HCT116 (cell line): ENCODE data around the gene TAPBPL. TPM values are rescaled to one million over a fixed set of nuclear protein-coding genes. Genes with fewer than 3 reads are reported as not detected.
"Not testable (repeated sequence)": the region's sequence is repeated elsewhere in the genome, so short reads cannot be mapped to it uniquely, and the experiment has no call there.

Experiments used
- ATAC-seq: fragments of 200-7000 bp; cut with Tn5 transposase; 2 replicates; pipeline ENCODE4 v1.9.1; 2020; ENCODE audit warnings: mild to moderate bottlenecking, moderate library complexity
- BruUV-seq: library from RNA; stranded (reverse); fragments of 400-500 nt; replicated peaks from 2 replicates; lab custom pipeline; 2021; lab: Mats Ljungman, UMichigan
- CTCF ChIA-PET: fragments of 300-600 bp; sonication (Branson Sonifier 250); formaldehyde crosslinking; loops from one replicate; lab custom pipeline; 2021; ENCODE audit warnings: antibody characterized with exemption; lab: Charles Lee
- POLR2A ChIA-PET: fragments of 300-600, 350-600 bp; sonication (Branson Sonifier 250); formaldehyde crosslinking; loops from one replicate; lab custom pipeline; 2021; ENCODE audit warnings: antibody characterized with exemption; lab: Charles Lee
- RAD21 ChIA-PET, 2 experiments: fragments of 300-600 bp; sonication (Branson Sonifier 250); formaldehyde crosslinking; loops; one replicate each; lab custom pipeline; 2023; ENCODE audit warnings: low total read pairs in 2 of 2; ENCODE audit not compliant: uncharacterized antibody in 2 of 2, unreplicated experiment in 2 of 2, low non-redundant PET in 1 of 2; lab: Charles Lee
- DNase-seq: peaks from one replicate; pipeline ENCODE4 v3.0.0-alpha.2; 2010; ENCODE audit warnings: low read depth, low spot score
- H2AFZ ChIP-seq: fragments of 200-600 bp; shearing (Covaris generic), sonication (generic); 2 replicates; pipeline ENCODE4 v1.6.1; 2017; ENCODE audit warnings: low read depth, mixed run types, mixed read lengths, antibody characterized with exemption, low read length; ENCODE audit not compliant: poor library complexity, severe bottlenecking
- H3K27ac ChIP-seq: 2 replicates; pipeline ENCODE4 v1.5.1; 2012; ENCODE audit warnings: low read depth, low read length
- H3K27me3 ChIP-seq: fragments of 200-600 bp; sonication (generic); 2 replicates; pipeline ENCODE4 v1.6.1; 2016; ENCODE audit warnings: mixed run types, low read length, mixed read lengths; ENCODE audit not compliant: insufficient read depth
- H3K36me3 ChIP-seq, 2 experiments: fragments of 200-500 bp in 1 of 2; fragments of 200-600 bp in 1 of 2; sonication (Bioruptor generic) in 1 of 2; sonication (generic) in 1 of 2; 2 replicates each; pipeline versions ENCODE4 v1.5.1 to v1.6.1; 2014 to 2016; ENCODE audit warnings: low read length in 2 of 2, inconsistent platforms in 1 of 2, mixed read lengths in 1 of 2, mixed run types in 1 of 2; ENCODE audit not compliant: insufficient read depth in 2 of 2, control insufficient read depth in 1 of 2
- H3K4me1 ChIP-seq, 2 experiments: fragments of 200-600 bp in 1 of 2; sonication (generic) in 1 of 2; 2 replicates each; pipeline versions ENCODE4 v1.5.1 to v1.6.1; 2012 to 2017; ENCODE audit warnings: low read length in 2 of 2, inconsistent platforms in 1 of 2, mild to moderate bottlenecking in 1 of 2, mixed read lengths in 1 of 2, mixed run types in 1 of 2, moderate library complexity in 1 of 2; ENCODE audit not compliant: insufficient read depth in 2 of 2, control insufficient read depth in 1 of 2
- H3K4me2 ChIP-seq: fragments of 200-600 bp; sonication (generic); 2 replicates; pipeline ENCODE4 v1.6.1; 2017; ENCODE audit warnings: mixed run types, low read length, mixed read lengths
- H3K4me3 ChIP-seq, 2 experiments: fragments of 200-600 bp in 1 of 2; sonication (generic) in 1 of 2; replicated peaks in 1 of 2; 2 replicates each; pipeline ENCODE4 v1.5.1; 2011 to 2016; ENCODE audit warnings: low read length in 2 of 2, control low read depth in 1 of 2, low read depth in 1 of 2, mild to moderate bottlenecking in 1 of 2, mixed read lengths in 1 of 2, mixed run types in 1 of 2
- H3K79me2 ChIP-seq: fragments of 200-600 bp; sonication (generic); 2 replicates; pipeline ENCODE4 v1.6.1; 2017; ENCODE audit warnings: mild to moderate bottlenecking, mixed run types, low read length, moderate library complexity, mixed read lengths; ENCODE audit not compliant: insufficient read depth
- H3K9ac ChIP-seq: fragments of 200-600 bp; sonication (generic); 2 replicates; pipeline ENCODE4 v1.6.1; 2016; ENCODE audit warnings: low read length, mixed read lengths
- H3K9me2 ChIP-seq: fragments of 200-600 bp; sonication (generic), shearing (Covaris generic); 2 replicates; pipeline ENCODE4 v1.6.1; 2017; ENCODE audit warnings: mixed run types, mild to moderate bottlenecking, moderate library complexity; ENCODE audit not compliant: insufficient read depth
- H3K9me3 ChIP-seq, 2 experiments: fragments of 200-500 bp in 1 of 2; fragments of 200-600 bp in 1 of 2; sonication (Bioruptor generic) in 1 of 2; sonication (generic) in 1 of 2; 2 replicates each; pipeline ENCODE4 v1.6.1; 2014 to 2017; ENCODE audit warnings: low read length in 2 of 2, mixed read lengths in 2 of 2, inconsistent platforms in 1 of 2, low read depth in 1 of 2, mild to moderate bottlenecking in 1 of 2, mixed run types in 1 of 2, moderate library complexity in 1 of 2; ENCODE audit not compliant: control insufficient read depth in 1 of 2, insufficient read depth in 1 of 2
- H4K20me1 ChIP-seq: fragments of 200-600 bp; sonication (generic), shearing (Covaris generic); 2 replicates; pipeline ENCODE4 v1.6.1; 2017; ENCODE audit warnings: mixed run types, mild to moderate bottlenecking, moderate library complexity; ENCODE audit not compliant: insufficient read depth
- ATF3 ChIP-seq: IDR thresholded peaks from 2 replicates; pipeline ENCODE4 v1.6.1; 2012
- CEBPB ChIP-seq: IDR thresholded peaks from 2 replicates; pipeline ENCODE4 v1.6.1; 2012; ENCODE audit warnings: low read depth
- CTCF ChIP-seq, 3 experiments: fragments of 200-600 bp in 1 of 3; sonication (generic) in 1 of 3; IDR thresholded peaks in 2 of 3; conservative IDR thresholded peaks in 1 of 3; 2 replicates each; pipeline ENCODE4 v1.5.1; 2012 to 2017; ENCODE audit warnings: low read depth in 2 of 3, low read length in 2 of 3, antibody characterized with exemption in 1 of 3, borderline replicate concordance in 1 of 3, control low read depth in 1 of 3, mild to moderate bottlenecking in 1 of 3, mixed read lengths in 1 of 3, mixed run types in 1 of 3, moderate library complexity in 1 of 3; ENCODE audit not compliant: insufficient read depth in 1 of 3
- EGR1 ChIP-seq: IDR thresholded peaks from 2 replicates; pipeline ENCODE4 v1.6.1; 2012; ENCODE audit warnings: low read depth
- EZH2 ChIP-seq: fragments of 200-600 bp; sonication (generic); IDR thresholded peaks from 2 replicates; pipeline ENCODE4 v1.6.1; 2017; ENCODE audit warnings: antibody characterized with exemption, mixed run types
- FOSL1 ChIP-seq: IDR thresholded peaks from 2 replicates; pipeline ENCODE4 v1.6.1; 2012; ENCODE audit warnings: low read depth
- RAD21 ChIP-seq: IDR thresholded peaks from 2 replicates; pipeline ENCODE4 v1.6.1; 2012; ENCODE audit warnings: low read depth, mild to moderate bottlenecking
- REST ChIP-seq: IDR thresholded peaks from 2 replicates; pipeline ENCODE4 v1.6.1; 2012; ENCODE audit warnings: low read depth
- ZFX ChIP-seq: fragments of 450-650 bp; IDR thresholded peaks from 2 replicates; pipeline ENCODE4 v1.6.1; 2017
- ZNF274 ChIP-seq: fragments of 200-500 bp; sonication (Bioruptor generic); IDR thresholded peaks from 2 replicates; pipeline ENCODE4 v1.6.1; 2014; ENCODE audit warnings: mild to moderate bottlenecking, low read depth, low read length, inconsistent platforms
- intact Hi-C: fragments of 100-400 bp; cut with micrococcal nuclease; formaldehyde crosslinking; loops from 2 replicates; pipeline ENCODE4 v1.10.0; 2022
- total RNA-seq: library from RNA; stranded (reverse); gene quantifications from one replicate; pipeline ENCODE4 v1.2.1, GENCODE V29; 2021; ENCODE audit not compliant: unreplicated experiment
- TF ChIP-seq, protein P1 (sequence below): IDR thresholded peaks from 2 replicates; pipeline ENCODE4 v1.6.1; 2012

TAPBPL gene
- total RNA-seq, 1 experiment from 2014 or later, result 0.54 TPM

GRCh38 chr12:6489449-6489848 lies 37.6 kb downstream of the TAPBPL start:
- CTCF ChIA-PET, result no interaction called here
- no peak for ATAC-seq
- Histone ChIP-seq H2AFZ (no peak overlapping the region), H3K9ac (no peak overlapping the region), H3K4me1 (peaks cover 6% of the 10 kb centered on the region in 2 experiments; a peak in 3 of 4 replicates), H3K27ac (no peak overlapping the region), H3K9me2 (no peaks in the 10 kb centered on the region), H3K27me3 (no peaks in the 10 kb centered on the region), H3K9me3 (no peaks in the 10 kb centered on the region), H3K4me3 (no peak overlapping the region), H3K4me2 (no peak overlapping the region), H4K20me1 (no peaks in the 10 kb centered on the region), H3K36me3 (peaks cover 3 to 8% of the 10 kb centered on the region in 2 experiments; a peak in 2 of 4 replicates), H3K79me2 (peaks cover 20% of the 10 kb centered on the region)
- intact Hi-C loops, result no loop called here
- no peak for TF ChIP-seq ATF3
- no peak for TF ChIP-seq EZH2
- no peak for TF ChIP-seq FOSL1
- no peak for TF ChIP-seq ZFX
- no peak for TF ChIP-seq CTCF (IDR thresholded peaks at IDR 0.05 in 2 of 3, conservative IDR thresholded peaks at IDR 0.05 in 1 of 3; ENCODE audit: borderline replicate concordance in 1 of 3, insufficient read depth in 1 of 3, low read depth in 2 of 3, low read length in 2 of 3)
- TF ChIP-seq RAD21, result no peak
- TF ChIP-seq REST, result no peak
- TF ChIP-seq EGR1, result no peak
- TF ChIP-seq, protein P1, sequence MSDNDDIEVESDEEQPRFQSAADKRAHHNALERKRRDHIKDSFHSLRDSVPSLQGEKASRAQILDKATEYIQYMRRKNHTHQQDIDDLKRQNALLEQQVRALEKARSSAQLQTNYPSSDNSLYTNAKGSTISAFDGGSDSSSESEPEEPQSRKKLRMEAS, result no peak
- no peak for TF ChIP-seq CEBPB
- TF ChIP-seq ZNF274, result no peak
- RAD21 ChIA-PET, result no interaction called here
- no peak for DNase-seq
- BruUV-seq, result no TSS peak
- POLR2A ChIA-PET, result interaction anchor here (1.7 kb wide), 1 partner anchor 45 kb away, joined by 6 read pairs; the partner anchor contains the start of gene GAPDH

- intact Hi-C loops, H3K9me3 ChIP-seq, ATAC-seq, H3K27me3 ChIP-seq, H3K4me2 ChIP-seq, H3K27ac ChIP-seq, BruUV-seq, H3K9ac ChIP-seq, POLR2A ChIA-PET, H4K20me1 ChIP-seq, H2AFZ ChIP-seq, DNase-seq, H3K4me3 ChIP-seq, H3K9me2 ChIP-seq, CTCF ChIA-PET: not testable (repeated sequence)
- H3K4me1 ChIP-seq, result peaks cover 12 to 19% of the 10 kb centered on the region in 2 experiments
- RAD21 ChIA-PET, result interaction anchor here in 1 of 2 experiments (0.7 kb wide), 1 partner anchor 407 kb away, joined by 3 read pairs; no protein-coding TSS in a partner anchor
- peaks cover 8 to 16% of the 10 kb centered on the region in 2 experiments for H3K36me3 ChIP-seq
- H3K79me2 ChIP-seq, result peaks cover 33% of the 10 kb centered on the region
Measured at GRCh38 chr12:6490673-6491072, 38.8 kb downstream of the TAPBPL start.
